HEK293 (cell line): ENCODE results near the gene ACOD1.

Experiments used
- AEBP2 ChIP-seq: fragments of 450-650 bp; formaldehyde crosslinking; IDR thresholded peaks from 2 replicates; pipeline ENCODE4 v1.5.1; 2016; ENCODE audit warnings: missing biosample characterization, missing genetic modification characterization, borderline replicate concordance
- GLI2 ChIP-seq: fragments of 450-650 bp; formaldehyde crosslinking; IDR thresholded peaks from 2 replicates; pipeline ENCODE4; 2017; ENCODE audit warnings: missing biosample characterization, missing genetic modification characterization, low read depth, borderline replicate concordance
- GLI4 ChIP-seq: fragments of 450-650 bp; formaldehyde crosslinking; IDR thresholded peaks from 2 replicates; pipeline ENCODE4 v1.5.1; 2016; ENCODE audit warnings: missing biosample characterization, missing genetic modification characterization
- MYNN ChIP-seq: fragments of 450-650 bp; formaldehyde crosslinking; IDR thresholded peaks from 2 replicates; pipeline ENCODE4 v1.5.1; 2016; ENCODE audit warnings: missing biosample characterization, missing genetic modification characterization, borderline replicate concordance
- OVOL3 ChIP-seq: fragments of 450-650 bp; formaldehyde crosslinking; IDR thresholded peaks from 2 replicates; pipeline ENCODE4 v1.5.1; 2016; ENCODE audit warnings: missing biosample characterization, missing genetic modification characterization
- SCRT1 ChIP-seq: fragments of 450-650 bp; formaldehyde crosslinking; IDR thresholded peaks from 2 replicates; pipeline ENCODE4 v1.5.1; 2016; ENCODE audit warnings: missing biosample characterization, missing genetic modification characterization, borderline replicate concordance
- YY2 ChIP-seq: fragments of 450-650 bp; formaldehyde crosslinking; IDR thresholded peaks from 2 replicates; pipeline ENCODE4 v1.5.1; 2016; ENCODE audit warnings: missing biosample characterization, missing genetic modification characterization
- ZBTB17 ChIP-seq: fragments of 450-650 bp; formaldehyde crosslinking; IDR thresholded peaks from 2 replicates; pipeline ENCODE4 v1.5.1; 2016; ENCODE audit warnings: missing biosample characterization, missing genetic modification characterization
- ZBTB49 ChIP-seq: fragments of 450-650 bp; formaldehyde crosslinking; IDR thresholded peaks from 2 replicates; pipeline ENCODE4 v1.5.1; 2016; ENCODE audit warnings: missing biosample characterization, missing genetic modification characterization, low read depth
- ZFHX2 ChIP-seq: fragments of 450-650 bp; formaldehyde crosslinking; conservative IDR thresholded peaks from 2 replicates; pipeline ENCODE4 v1.5.1; 2016; ENCODE audit warnings: missing biosample characterization, missing genetic modification characterization
- ZFP3 ChIP-seq: fragments of 450-650 bp; formaldehyde crosslinking; IDR thresholded peaks from 2 replicates; pipeline ENCODE4 v1.5.1; 2016; ENCODE audit warnings: low read depth, missing biosample characterization, missing genetic modification characterization
- ZFP37 ChIP-seq: fragments of 450-650 bp; formaldehyde crosslinking; IDR thresholded peaks from 2 replicates; pipeline ENCODE4 v1.5.1; 2016; ENCODE audit warnings: missing biosample characterization, missing genetic modification characterization
- ZNF10 ChIP-seq: fragments of 450-650 bp; formaldehyde crosslinking; IDR thresholded peaks from 2 replicates; pipeline ENCODE4 v1.5.1; 2017; ENCODE audit warnings: missing biosample characterization, missing genetic modification characterization
- ZNF146 ChIP-seq: fragments of 450-650 bp; formaldehyde crosslinking; IDR thresholded peaks from 2 replicates; pipeline ENCODE4 v1.5.1; 2016; ENCODE audit warnings: missing biosample characterization, missing genetic modification characterization
- ZNF157 ChIP-seq: fragments of 450-650 bp; formaldehyde crosslinking; IDR thresholded peaks from 2 replicates; pipeline ENCODE4 v1.5.1; 2016; ENCODE audit warnings: missing biosample characterization, missing genetic modification characterization
- ZNF280C ChIP-seq: fragments of 450-650 bp; formaldehyde crosslinking; IDR thresholded peaks from 2 replicates; pipeline ENCODE4 v1.5.1; 2016; ENCODE audit warnings: missing biosample characterization, missing genetic modification characterization
- ZNF302 ChIP-seq: fragments of 450-650 bp; formaldehyde crosslinking; IDR thresholded peaks from 2 replicates; pipeline ENCODE4 v1.5.1; 2016; ENCODE audit warnings: missing biosample characterization, missing genetic modification characterization, low read depth
- ZNF335 ChIP-seq: fragments of 450-650 bp; formaldehyde crosslinking; conservative IDR thresholded peaks from 2 replicates; pipeline ENCODE4 v1.5.1; 2016; ENCODE audit warnings: missing biosample characterization, missing genetic modification characterization
- ZNF394 ChIP-seq: fragments of 450-650 bp; formaldehyde crosslinking; IDR thresholded peaks from 2 replicates; pipeline ENCODE4 v1.5.1; 2016; ENCODE audit warnings: missing biosample characterization, missing genetic modification characterization, mild to moderate bottlenecking, moderate library complexity, borderline replicate concordance
- ZNF416 ChIP-seq: fragments of 450-650 bp; formaldehyde crosslinking; IDR thresholded peaks from 2 replicates; pipeline ENCODE4 v1.5.1; 2016; ENCODE audit warnings: missing biosample characterization, missing genetic modification characterization
- ZNF426 ChIP-seq: fragments of 450-650 bp; formaldehyde crosslinking; IDR thresholded peaks from 2 replicates; pipeline ENCODE4 v1.5.1; 2017; ENCODE audit warnings: missing biosample characterization, missing genetic modification characterization, mild to moderate bottlenecking, inconsistent platforms, moderate library complexity
- ZNF501 ChIP-seq: fragments of 450-650 bp; formaldehyde crosslinking; IDR thresholded peaks from 2 replicates; pipeline ENCODE4 v1.5.1; 2016; ENCODE audit warnings: missing biosample characterization, missing genetic modification characterization
- ZNF558 ChIP-seq: fragments of 450-650 bp; formaldehyde crosslinking; IDR thresholded peaks from 2 replicates; pipeline ENCODE4 v1.5.1; 2016; ENCODE audit warnings: missing biosample characterization, missing genetic modification characterization
- ZNF561 ChIP-seq: fragments of 450-650 bp; IDR thresholded peaks from 2 replicates; pipeline ENCODE4 v1.5.1; 2018; ENCODE audit warnings: missing biosample characterization, missing genetic modification characterization, borderline replicate concordance
- ZNF664 ChIP-seq: fragments of 450-650 bp; formaldehyde crosslinking; IDR thresholded peaks from 2 replicates; pipeline ENCODE4 v1.5.1; 2016; ENCODE audit warnings: missing biosample characterization, missing genetic modification characterization
- ZNF792 ChIP-seq: fragments of 450-650 bp; formaldehyde crosslinking; IDR thresholded peaks from 2 replicates; pipeline ENCODE4 v1.5.1; 2016; ENCODE audit warnings: missing biosample characterization, missing genetic modification characterization
- ZNF830 ChIP-seq: fragments of 450-650 bp; IDR thresholded peaks from 2 replicates; pipeline ENCODE4 v1.5.0; 2018; ENCODE audit warnings: missing biosample characterization, missing genetic modification characterization, low read depth, mild to moderate bottlenecking, moderate library complexity
- TF ChIP-seq, protein P1 (sequence below): fragments of 450-650 bp; formaldehyde crosslinking; IDR thresholded peaks from 2 replicates; pipeline ENCODE4 v1.5.1; 2016; ENCODE audit warnings: missing biosample characterization, missing genetic modification characterization, borderline replicate concordance
- TF ChIP-seq, protein P2 (sequence below): fragments of 450-650 bp; formaldehyde crosslinking; IDR thresholded peaks from 2 replicates; pipeline ENCODE4 v1.5.1; 2017; ENCODE audit warnings: missing biosample characterization, missing genetic modification characterization

Gene ACOD1

DNA sequence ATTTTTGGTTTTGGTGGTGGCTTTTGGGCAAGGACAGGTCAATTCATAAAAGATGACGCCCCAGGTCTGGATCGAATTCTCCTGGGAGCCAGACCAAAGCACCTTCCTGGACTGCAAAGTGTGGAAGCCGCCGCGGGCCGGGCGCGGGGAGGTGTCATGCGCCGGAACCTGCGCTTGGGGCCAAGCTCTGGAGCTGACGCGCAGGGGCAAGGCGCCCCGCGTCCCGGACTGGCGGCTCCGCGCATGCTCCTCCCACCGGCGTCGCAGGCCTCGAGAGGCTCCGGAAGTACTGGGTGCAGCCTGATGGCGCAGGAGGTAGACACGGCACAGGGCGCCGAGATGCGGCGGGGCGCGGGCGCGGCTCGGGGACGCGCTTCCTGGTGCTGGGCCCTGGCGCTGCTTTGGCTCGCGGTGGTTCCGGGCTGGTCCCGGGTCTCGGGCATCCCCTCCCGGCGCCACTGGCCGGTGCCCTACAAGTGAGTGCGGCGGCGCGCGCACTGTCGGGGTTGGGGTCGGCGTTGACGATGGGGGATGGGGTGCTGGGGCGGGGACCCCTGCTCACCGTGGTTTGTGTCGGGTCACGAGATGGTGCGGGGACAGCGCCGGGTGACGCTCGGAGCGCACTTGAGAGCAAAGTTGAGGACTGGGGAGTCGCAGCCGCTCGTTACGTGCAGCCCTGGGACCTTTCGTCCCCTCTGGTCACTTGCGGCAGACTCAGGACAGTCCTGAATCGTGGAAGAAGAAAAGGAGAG lies 43.7 kb downstream of the ACOD1 start, which contains the start of gene CLN5 (continued):
- no peak for TF ChIP-seq ZNF664 (tag by site-specific recombination)
- TF ChIP-seq ZBTB17 (tag by site-specific recombination) = no peak; the same call in 1 of the 2 replicates
- no peak for TF ChIP-seq AEBP2 (tag by site-specific recombination)
- TF ChIP-seq ZFP3 (tag by site-specific recombination) = no peak
- TF ChIP-seq OVOL3 (tag by site-specific recombination) = no peak
- TF ChIP-seq ZNF558 = no peak
- no peak for TF ChIP-seq ZBTB49 (tag by site-specific recombination)
- TF ChIP-seq ZNF146 = no peak
- no peak; the same call in 1 of the 2 replicates for TF ChIP-seq GLI4 (tag by site-specific recombination)
- TF ChIP-seq YY2 (tag by site-specific recombination) = no peak
- TF ChIP-seq ZNF335 (tag by site-specific recombination) = no peak
- no peak for TF ChIP-seq ZNF302 (tag by site-specific recombination)
- no peak for TF ChIP-seq ZNF157 (tag by site-specific recombination)
- no peak for TF ChIP-seq ZNF792
- TF ChIP-seq GLI2 (tag by site-specific recombination) = no peak
- TF ChIP-seq, protein P1, sequence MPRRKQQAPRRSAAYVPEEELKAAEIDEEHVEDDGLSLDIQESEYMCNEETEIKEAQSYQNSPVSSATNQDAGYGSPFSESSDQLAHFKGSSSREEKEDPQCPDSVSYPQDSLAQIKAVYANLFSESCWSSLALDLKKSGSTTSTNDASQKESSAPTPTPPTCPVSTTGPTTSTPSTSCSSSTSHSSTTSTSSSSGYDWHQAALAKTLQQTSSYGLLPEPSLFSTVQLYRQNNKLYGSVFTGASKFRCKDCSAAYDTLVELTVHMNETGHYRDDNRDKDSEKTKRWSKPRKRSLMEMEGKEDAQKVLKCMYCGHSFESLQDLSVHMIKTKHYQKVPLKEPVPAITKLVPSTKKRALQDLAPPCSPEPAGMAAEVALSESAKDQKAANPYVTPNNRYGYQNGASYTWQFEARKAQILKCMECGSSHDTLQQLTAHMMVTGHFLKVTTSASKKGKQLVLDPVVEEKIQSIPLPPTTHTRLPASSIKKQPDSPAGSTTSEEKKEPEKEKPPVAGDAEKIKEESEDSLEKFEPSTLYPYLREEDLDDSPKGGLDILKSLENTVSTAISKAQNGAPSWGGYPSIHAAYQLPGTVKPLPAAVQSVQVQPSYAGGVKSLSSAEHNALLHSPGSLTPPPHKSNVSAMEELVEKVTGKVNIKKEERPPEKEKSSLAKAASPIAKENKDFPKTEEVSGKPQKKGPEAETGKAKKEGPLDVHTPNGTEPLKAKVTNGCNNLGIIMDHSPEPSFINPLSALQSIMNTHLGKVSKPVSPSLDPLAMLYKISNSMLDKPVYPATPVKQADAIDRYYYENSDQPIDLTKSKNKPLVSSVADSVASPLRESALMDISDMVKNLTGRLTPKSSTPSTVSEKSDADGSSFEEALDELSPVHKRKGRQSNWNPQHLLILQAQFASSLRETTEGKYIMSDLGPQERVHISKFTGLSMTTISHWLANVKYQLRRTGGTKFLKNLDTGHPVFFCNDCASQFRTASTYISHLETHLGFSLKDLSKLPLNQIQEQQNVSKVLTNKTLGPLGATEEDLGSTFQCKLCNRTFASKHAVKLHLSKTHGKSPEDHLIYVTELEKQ (tag by site-specific recombination) = no peak
- TF ChIP-seq ZNF10 (tag by site-specific recombination) = no peak
- TF ChIP-seq, protein P2, sequence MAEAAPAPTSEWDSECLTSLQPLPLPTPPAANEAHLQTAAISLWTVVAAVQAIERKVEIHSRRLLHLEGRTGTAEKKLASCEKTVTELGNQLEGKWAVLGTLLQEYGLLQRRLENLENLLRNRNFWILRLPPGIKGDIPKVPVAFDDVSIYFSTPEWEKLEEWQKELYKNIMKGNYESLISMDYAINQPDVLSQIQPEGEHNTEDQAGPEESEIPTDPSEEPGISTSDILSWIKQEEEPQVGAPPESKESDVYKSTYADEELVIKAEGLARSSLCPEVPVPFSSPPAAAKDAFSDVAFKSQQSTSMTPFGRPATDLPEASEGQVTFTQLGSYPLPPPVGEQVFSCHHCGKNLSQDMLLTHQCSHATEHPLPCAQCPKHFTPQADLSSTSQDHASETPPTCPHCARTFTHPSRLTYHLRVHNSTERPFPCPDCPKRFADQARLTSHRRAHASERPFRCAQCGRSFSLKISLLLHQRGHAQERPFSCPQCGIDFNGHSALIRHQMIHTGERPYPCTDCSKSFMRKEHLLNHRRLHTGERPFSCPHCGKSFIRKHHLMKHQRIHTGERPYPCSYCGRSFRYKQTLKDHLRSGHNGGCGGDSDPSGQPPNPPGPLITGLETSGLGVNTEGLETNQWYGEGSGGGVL (tag by site-specific recombination) = no peak
- peak; percentile 29; the same call in 1 of the 2 replicates for TF ChIP-seq ZNF501 (tag by site-specific recombination)
- TF ChIP-seq ZNF280C = no peak
- TF ChIP-seq ZNF416 (tag by site-specific recombination) = no peak
- TF ChIP-seq ZFHX2 (tag by site-specific recombination) = no peak
- TF ChIP-seq ZNF561 = peak; percentile 87
- TF ChIP-seq ZFP37 (tag by site-specific recombination) = peak; percentile 67; the same call in 1 of the 2 replicates
- TF ChIP-seq MYNN (tag by site-specific recombination) = no peak
- no peak; the same call in 1 of the 2 replicates for TF ChIP-seq ZNF394 (tag by site-specific recombination)
- no peak for TF ChIP-seq ZNF830 (tag by site-specific recombination)
- no peak for TF ChIP-seq ZNF426 (tag by site-specific recombination)
- TF ChIP-seq SCRT1 (tag by site-specific recombination) = no peak
